Ectodermal cell (in vitro differentiated cells): ENCODE results near the gene TBC1D22B.

Source experiments
- H3K27ac ChIP-seq: 2 replicates; pipeline ENCODE4 v1.7.0; 2013; ENCODE audit warnings: mild to moderate bottlenecking, low read depth, low read length; ENCODE audit not compliant: insufficient read depth, poor library complexity, severe bottlenecking
- H3K27me3 ChIP-seq: 2 replicates; pipeline ENCODE4 v1.7.0; 2013; ENCODE audit warnings: mild to moderate bottlenecking, low read length; ENCODE audit not compliant: insufficient read depth, control insufficient read depth, poor library complexity, severe bottlenecking
- H3K36me3 ChIP-seq: one replicate; pipeline ENCODE4 v1.7.0; 2013; ENCODE audit warnings: low read length; ENCODE audit not compliant: control insufficient read depth, insufficient read depth
- H3K4me1 ChIP-seq: one replicate; pipeline ENCODE4 v1.7.0; 2013; ENCODE audit warnings: low read length; ENCODE audit not compliant: control insufficient read depth, insufficient read depth
- H3K4me3 ChIP-seq: 2 replicates; pipeline ENCODE4 v1.7.0; 2013; ENCODE audit warnings: low read depth, low read length, control low read depth; ENCODE audit not compliant: insufficient read depth
- H3K9me3 ChIP-seq: 2 replicates; pipeline ENCODE4 v1.7.0; 2013; ENCODE audit warnings: mild to moderate bottlenecking, low read length, moderate library complexity; ENCODE audit not compliant: control insufficient read depth
- WGBS, 2 experiments: methylation state at CpG; one replicate each; pipeline ENCODE4 v1.1.7; 2013; ENCODE audit warnings: missing lambda C conversion rate in 2 of 2; 5-methylcytosine and 5-hydroxymethylcytosine counted together

The TBC1D22B gene

DNA sequence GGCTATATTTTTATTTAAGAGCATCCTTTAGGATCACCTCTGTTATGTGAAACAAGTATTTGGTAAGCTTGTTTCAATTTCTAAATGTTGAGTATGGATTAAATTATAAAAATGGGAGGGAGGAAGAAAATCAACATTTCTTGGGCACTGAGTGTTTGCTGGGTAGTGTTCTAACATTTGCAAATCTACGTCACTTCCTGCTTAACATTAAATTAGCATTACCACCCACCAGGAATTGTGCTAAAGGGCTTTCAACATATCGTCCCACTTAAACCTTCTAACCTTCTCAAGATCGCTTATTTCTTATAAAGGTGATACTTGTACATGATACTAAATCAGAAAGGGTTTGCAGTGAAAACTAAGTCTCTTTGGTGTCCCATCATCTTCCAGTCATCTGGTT lies 8.3 kb downstream of the TBC1D22B start:
- H3K4me3 ChIP-seq: no peak overlapping the region
- no peaks in the 10 kb centered on the region for H3K27me3 ChIP-seq
- no peaks in the 10 kb centered on the region for H3K9me3 ChIP-seq
- no peaks in the 10 kb centered on the region for H3K4me1 ChIP-seq
- no peaks in the 10 kb centered on the region for H3K36me3 ChIP-seq
- H3K27ac ChIP-seq: no peak overlapping the region
- 53 to 55% methylated on average over 2 to 3 of the region's 3 CpGs for WGBS, 2 experiments

- WGBS, 2 experiments: 92 to 96% methylated on average over 1 to 2 of the region's 2 CpGs
Measured at GRCh38 chr6:37269105-37269504, 11.5 kb downstream of the TBC1D22B start.

GRCh38 chr6:37272834-37273566 lies 15.4 kb downstream of the TBC1D22B start:
- no peaks in the 10 kb centered on the region for H3K27me3 ChIP-seq
- no peaks in the 10 kb centered on the region for H3K9me3 ChIP-seq
- no peaks in the 10 kb centered on the region for H3K36me3 ChIP-seq
- H3K27ac ChIP-seq: no peak overlapping the region
- WGBS, 2 experiments: 93 to 95% methylated on average over 7 of the region's 8 CpGs
- H3K4me3 ChIP-seq: no peak overlapping the region
- no peaks in the 10 kb centered on the region for H3K4me1 ChIP-seq

More at GRCh38 chr6:37269105-37269504, 11.5 kb downstream of the TBC1D22B start:
- no peaks in the 10 kb centered on the region for H3K9me3 ChIP-seq
- no peaks in the 10 kb centered on the region for H3K36me3 ChIP-seq
- no peak overlapping the region for H3K4me3 ChIP-seq
- H3K4me1 ChIP-seq: no peaks in the 10 kb centered on the region
- H3K27me3 ChIP-seq: no peaks in the 10 kb centered on the region
- H3K27ac ChIP-seq: no peak overlapping the region

- H3K27me3 ChIP-seq: no peaks in the 10 kb centered on the region
- H3K9me3 ChIP-seq: no peaks in the 10 kb centered on the region
- no peak overlapping the region for H3K27ac ChIP-seq
- no peaks in the 10 kb centered on the region for H3K4me1 ChIP-seq
- no peaks in the 10 kb centered on the region for H3K36me3 ChIP-seq
- WGBS, 2 experiments: 90 to 100% methylated on average over 2 to 3 of the region's 3 CpGs
- no peak overlapping the region for H3K4me3 ChIP-seq
Measured at GRCh38 chr6:37273690-37274089, 16.1 kb downstream of the TBC1D22B start.

GRCh38 chr6:37275350-37275749 lies 17.8 kb downstream of the TBC1D22B start:
- WGBS, 2 experiments: 93 to 96% methylated on average over 1 of the region's 1 CpG
- H3K4me1 ChIP-seq: no peaks in the 10 kb centered on the region
- no peaks in the 10 kb centered on the region for H3K27me3 ChIP-seq
- H3K4me3 ChIP-seq: no peak overlapping the region
- no peaks in the 10 kb centered on the region for H3K9me3 ChIP-seq
- H3K36me3 ChIP-seq: peaks cover 5% of the 10 kb centered on the region
- no peak overlapping the region for H3K27ac ChIP-seq

DNA sequence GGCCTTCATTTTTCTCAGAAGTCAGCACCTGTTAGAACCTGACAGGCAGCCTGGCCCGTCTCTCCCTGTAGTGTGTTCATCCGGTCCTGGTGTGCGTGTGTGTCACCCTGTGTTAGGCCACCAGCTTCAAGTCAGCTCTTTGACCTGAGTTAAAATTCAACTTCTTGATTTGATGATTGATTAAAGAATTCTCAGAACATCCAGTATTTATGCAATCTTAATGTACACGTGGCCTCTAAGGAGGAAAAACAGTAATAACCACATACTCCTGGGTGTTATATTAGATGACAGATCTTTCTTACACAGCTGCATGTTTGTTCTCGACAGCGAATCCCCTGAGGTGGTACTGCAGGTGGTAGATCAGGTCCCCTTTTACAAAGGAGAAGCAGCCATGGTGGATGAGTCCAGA lies 19.4 kb downstream of the TBC1D22B start:
- WGBS, 2 experiments: 95 to 97% methylated on average over 6 of the region's 6 CpGs
- Histone ChIP-seq H3K36me3 (peaks cover 7% of the 10 kb centered on the region), H3K27ac (no peak overlapping the region), H3K9me3 (no peaks in the 10 kb centered on the region), H3K27me3 (no peaks in the 10 kb centered on the region), H3K4me1 (no peaks in the 10 kb centered on the region), H3K4me3 (no peak overlapping the region)

GRCh38 chr6:37279366-37280134 lies 22.0 kb downstream of the TBC1D22B start:
- Histone ChIP-seq H3K27me3 (no peaks in the 10 kb centered on the region), H3K4me1 (no peaks in the 10 kb centered on the region), H3K9me3 (no peaks in the 10 kb centered on the region), H3K4me3 (no peak overlapping the region), H3K27ac (no peak overlapping the region), H3K36me3 (peaks cover 19% of the 10 kb centered on the region)
- 95 to 97% methylated on average over 9 of the region's 9 CpGs for WGBS, 2 experiments

- Histone ChIP-seq H3K4me1 (no peaks in the 10 kb centered on the region), H3K36me3 (peaks cover 23% of the 10 kb centered on the region), H3K27ac (no peak overlapping the region), H3K27me3 (no peaks in the 10 kb centered on the region), H3K4me3 (no peak overlapping the region), H3K9me3 (no peaks in the 10 kb centered on the region)
- 95% methylated on average over 8 of the region's 8 CpGs for WGBS, 2 experiments
Measured at GRCh38 chr6:37280162-37280887, 22.8 kb downstream of the TBC1D22B start.

DNA sequence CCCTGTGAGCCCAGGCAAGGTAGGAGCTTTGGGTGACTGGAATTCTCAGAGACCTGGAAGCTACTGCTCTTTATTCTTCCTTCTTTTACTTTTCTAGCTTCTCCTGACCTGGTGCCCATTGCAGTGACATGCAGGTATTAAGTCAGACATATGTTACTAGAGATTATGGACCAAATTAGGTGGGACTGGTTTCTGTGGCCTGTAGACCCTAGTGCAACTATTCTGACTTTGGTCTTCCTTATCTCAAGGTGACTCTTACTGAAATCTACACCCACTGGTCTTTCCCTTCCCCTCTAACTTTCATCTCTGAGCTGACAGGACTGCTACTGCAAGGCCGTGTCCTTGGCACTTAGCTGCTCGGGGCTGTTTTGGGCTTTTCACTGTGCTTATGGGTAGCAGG lies 24.8 kb downstream of the TBC1D22B start:
- Histone ChIP-seq H3K36me3 (peaks cover 28% of the 10 kb centered on the region), H3K27ac (no peak overlapping the region), H3K27me3 (no peaks in the 10 kb centered on the region), H3K9me3 (no peaks in the 10 kb centered on the region), H3K4me3 (no peak overlapping the region), H3K4me1 (no peaks in the 10 kb centered on the region)
- WGBS, 2 experiments: 95 to 97% methylated on average over 2 of the region's 2 CpGs

GRCh38 chr6:37283268-37283667 lies 25.7 kb downstream of the TBC1D22B start:
- no peak overlapping the region for H3K27ac ChIP-seq
- no peak overlapping the region for H3K4me3 ChIP-seq
- 47 to 64% methylated on average over 2 to 3 of the region's 3 CpGs for WGBS, 2 experiments
- no peaks in the 10 kb centered on the region for H3K27me3 ChIP-seq
- no peaks in the 10 kb centered on the region for H3K9me3 ChIP-seq
- peaks cover 28% of the 10 kb centered on the region for H3K36me3 ChIP-seq
- no peaks in the 10 kb centered on the region for H3K4me1 ChIP-seq
